HG03135 (cell line): Measurements from ENCODE around the gene P2RX5.

ENCODE experiments used
- ATAC-seq: cut with Tn5 transposase; IDR thresholded peaks from one replicate; pipeline ENCODE4 v1.9.1; 2021; ENCODE audit warnings: mild to moderate bottlenecking, moderate library complexity; ENCODE audit not compliant: unreplicated experiment

The P2RX5 gene

GRCh38 chr17:3682033-3682432 is 13.9 kb downstream of the P2RX5 start:
- no peak for ATAC-seq

GRCh38 chr17:3681565-3681964 is 14.4 kb downstream of the P2RX5 start:
- no peak for ATAC-seq

- ATAC-seq: no peak
Observed at GRCh38 chr17:3681057-3681456, 14.9 kb downstream of the P2RX5 start.

- ATAC-seq: no peak
Observed at GRCh38 chr17:3679531-3680126, 16.3 kb downstream of the P2RX5 start.

- ATAC-seq: no peak
Observed at GRCh38 chr17:3678821-3679530, 17.0 kb downstream of the P2RX5 start.

- ATAC-seq: no peak
Observed at GRCh38 chr17:3678095-3678820, 17.7 kb downstream of the P2RX5 start.

GRCh38 chr17:3675886-3676285 is 20.1 kb downstream of the P2RX5 start:
- no peak for ATAC-seq

- ATAC-seq: no peak
Observed at GRCh38 chr17:3672571-3672970, 23.4 kb downstream of the P2RX5 start.

GRCh38 chr17:3669548-3669947 is 26.4 kb downstream of the P2RX5 start:
- no peak for ATAC-seq

- peak; percentile 2 for ATAC-seq
Observed at GRCh38 chr17:3669085-3669347, 26.9 kb downstream of the P2RX5 start.

GRCh38 chr17:3668279-3669084 is 27.5 kb downstream of the P2RX5 start, which contains the start of the genes EMC6 and TAX1BP3:
TSS of gene EMC6 (plus strand) at chr17:3668812. CDS start at chr17:3669147, 335 bp downstream.
TSS of gene TAX1BP3 (minus strand) at chr17:3668578. CDS start at chr17:3668526, 52 bp downstream.
- ATAC-seq: peak; percentile 83

GRCh38 chr17:3667366-3668278 is 28.3 kb downstream of the P2RX5 start:
- peak; percentile 10 for ATAC-seq

- no peak for ATAC-seq
Observed at GRCh38 chr17:3666516-3666915, 29.4 kb downstream of the P2RX5 start.

GRCh38 chr17:3665834-3666233 is 30.1 kb downstream of the P2RX5 start:
- ATAC-seq: no peak

- no peak for ATAC-seq
Observed at GRCh38 chr17:3663102-3664011, 32.6 kb downstream of the P2RX5 start.

GRCh38 chr17:3660311-3660891 is 35.6 kb downstream of the P2RX5 start:
- no peak for ATAC-seq

- ATAC-seq: no peak
Observed at GRCh38 chr17:3659541-3660111, 36.3 kb downstream of the P2RX5 start.

- ATAC-seq: no peak
Observed at GRCh38 chr17:3658784-3659449, 37.0 kb downstream of the P2RX5 start.
